ENCODE results near the gene CYS1.
A peak's percentile ranks its signal among the peaks of the same experiment; 100 is the strongest.

Gene CYS1

DNA sequence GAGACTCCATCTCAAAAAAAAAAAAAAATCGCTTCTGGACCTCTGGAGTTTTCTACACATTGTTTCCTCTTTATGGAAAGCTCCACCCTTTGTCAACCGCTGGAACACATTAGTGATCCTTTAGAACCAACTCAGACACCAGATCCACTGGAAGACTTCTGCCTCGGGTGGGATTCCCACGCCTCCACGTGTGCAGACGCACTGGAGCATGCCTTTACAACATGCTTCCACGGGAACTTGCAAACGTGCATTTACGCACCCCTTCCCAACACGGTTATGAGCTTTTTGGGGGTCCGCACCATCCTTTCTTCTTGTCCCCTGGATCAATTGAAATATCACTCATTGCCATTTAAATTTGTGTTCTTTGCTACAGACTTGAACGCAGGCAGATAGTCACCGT is 5.1 kb downstream of the CYS1 start:
- ATAC-seq (ENCODE audit: low read depth) (no peak), DNase-seq (ENCODE audit: low spot score) (no peak)
- Histone ChIP-seq H3K4me3 (ENCODE audit: severe bottlenecking) (no peak overlapping the region), H3K27ac (ENCODE audit: poor library complexity, severe bottlenecking) (no peak overlapping the region), H3K9me3 (ENCODE audit: severe bottlenecking) (no peaks in the 10 kb centered on the region), H3K4me1 (ENCODE audit: insufficient read depth, poor library complexity, severe bottlenecking) (no peaks in the 10 kb centered on the region), H3K36me3 (ENCODE audit: low read depth) (no peaks in the 10 kb centered on the region), H3K27me3 (ENCODE audit: insufficient read depth, poor library complexity, severe bottlenecking) (peaks cover 12% of the 10 kb centered on the region)
- TF ChIP-seq CTCF (IDR thresholded peaks at IDR 0.05; ENCODE audit: poor library complexity, severe bottlenecking), result no peak

GRCh38 chr2:10073706-10074105 is 6.5 kb downstream of the CYS1 start:
- Histone ChIP-seq H3K4me1 (ENCODE audit: insufficient read depth, poor library complexity, severe bottlenecking) (no peaks in the 10 kb centered on the region), H3K27me3 (ENCODE audit: insufficient read depth, poor library complexity, severe bottlenecking) (peaks cover 6% of the 10 kb centered on the region), H3K4me3 (ENCODE audit: severe bottlenecking) (no peak overlapping the region), H3K36me3 (ENCODE audit: low read depth) (no peaks in the 10 kb centered on the region), H3K9me3 (ENCODE audit: severe bottlenecking) (no peaks in the 10 kb centered on the region), H3K27ac (ENCODE audit: poor library complexity, severe bottlenecking) (no peak overlapping the region)
- ATAC-seq (ENCODE audit: low read depth), result no peak
- no peak for DNase-seq (ENCODE audit: low spot score)
- no peak for TF ChIP-seq CTCF (IDR thresholded peaks at IDR 0.05; ENCODE audit: poor library complexity, severe bottlenecking)

GRCh38 chr2:10072656-10073480 is 7.3 kb downstream of the CYS1 start:
- DNase-seq (ENCODE audit: low spot score) (no peak), ATAC-seq (ENCODE audit: low read depth) (peak; percentile 97)
- peak; percentile 92 for TF ChIP-seq CTCF (IDR thresholded peaks at IDR 0.05; ENCODE audit: poor library complexity, severe bottlenecking)
- no peak overlapping the region for H3K27ac ChIP-seq (ENCODE audit: poor library complexity, severe bottlenecking)
- H3K27me3 ChIP-seq (ENCODE audit: insufficient read depth, poor library complexity, severe bottlenecking), result no peaks in the 10 kb centered on the region
- no peak overlapping the region for H3K4me3 ChIP-seq (ENCODE audit: severe bottlenecking)
- no peaks in the 10 kb centered on the region for H3K9me3 ChIP-seq (ENCODE audit: severe bottlenecking)
- no peaks in the 10 kb centered on the region for H3K4me1 ChIP-seq (ENCODE audit: insufficient read depth, poor library complexity, severe bottlenecking)
- no peaks in the 10 kb centered on the region for H3K36me3 ChIP-seq (ENCODE audit: low read depth)

GRCh38 chr2:10071595-10071994 is 8.6 kb downstream of the CYS1 start:
- Histone ChIP-seq H3K27me3 (ENCODE audit: insufficient read depth, poor library complexity, severe bottlenecking) (no peaks in the 10 kb centered on the region), H3K9me3 (ENCODE audit: severe bottlenecking) (no peaks in the 10 kb centered on the region), H3K4me3 (ENCODE audit: severe bottlenecking) (no peak overlapping the region), H3K36me3 (ENCODE audit: low read depth) (no peaks in the 10 kb centered on the region), H3K27ac (ENCODE audit: poor library complexity, severe bottlenecking) (no peak overlapping the region), H3K4me1 (ENCODE audit: insufficient read depth, poor library complexity, severe bottlenecking) (no peaks in the 10 kb centered on the region)
- no peak for ATAC-seq (ENCODE audit: low read depth)
- no peak for TF ChIP-seq CTCF (IDR thresholded peaks at IDR 0.05; ENCODE audit: poor library complexity, severe bottlenecking)
- DNase-seq (ENCODE audit: low spot score), result no peak

GRCh38 chr2:10071176-10071575 is 9.0 kb downstream of the CYS1 start:
- no peaks in the 10 kb centered on the region for H3K27me3 ChIP-seq (ENCODE audit: insufficient read depth, poor library complexity, severe bottlenecking)
- no peak for DNase-seq (ENCODE audit: low spot score)
- no peak for TF ChIP-seq CTCF (IDR thresholded peaks at IDR 0.05; ENCODE audit: poor library complexity, severe bottlenecking)

More at GRCh38 chr2:10071176-10071575, 9.0 kb downstream of the CYS1 start:
- Histone ChIP-seq H3K36me3 (ENCODE audit: low read depth) (no peaks in the 10 kb centered on the region), H3K4me1 (ENCODE audit: insufficient read depth, poor library complexity, severe bottlenecking) (no peaks in the 10 kb centered on the region), H3K27ac (ENCODE audit: poor library complexity, severe bottlenecking) (no peak overlapping the region), H3K4me3 (ENCODE audit: severe bottlenecking) (no peak overlapping the region), H3K9me3 (ENCODE audit: severe bottlenecking) (no peaks in the 10 kb centered on the region)
- no peak for ATAC-seq (ENCODE audit: low read depth)
